OCI-LY1 (cell line): Measurements from ENCODE around the gene CLCN6.

Source experiments
- EZH2 ChIP-seq: fragments of 200-600 bp; sonication (generic), shearing (Covaris generic); IDR thresholded peaks from 2 replicates; pipeline ENCODE4 v1.8.0; 2017; ENCODE audit warnings: borderline replicate concordance, mixed run types, mild to moderate bottlenecking, antibody characterized with exemption, low read length, moderate library complexity, mixed read lengths
- TF ChIP-seq, protein P1 (sequence below): fragments of 200-600 bp; sonication (generic), shearing (Covaris generic); IDR thresholded peaks from 2 replicates; pipeline ENCODE4 v1.5.1; 2017; ENCODE audit warnings: mild to moderate bottlenecking, antibody characterized with exemption, low read length, moderate library complexity, mixed read lengths

DNA sequence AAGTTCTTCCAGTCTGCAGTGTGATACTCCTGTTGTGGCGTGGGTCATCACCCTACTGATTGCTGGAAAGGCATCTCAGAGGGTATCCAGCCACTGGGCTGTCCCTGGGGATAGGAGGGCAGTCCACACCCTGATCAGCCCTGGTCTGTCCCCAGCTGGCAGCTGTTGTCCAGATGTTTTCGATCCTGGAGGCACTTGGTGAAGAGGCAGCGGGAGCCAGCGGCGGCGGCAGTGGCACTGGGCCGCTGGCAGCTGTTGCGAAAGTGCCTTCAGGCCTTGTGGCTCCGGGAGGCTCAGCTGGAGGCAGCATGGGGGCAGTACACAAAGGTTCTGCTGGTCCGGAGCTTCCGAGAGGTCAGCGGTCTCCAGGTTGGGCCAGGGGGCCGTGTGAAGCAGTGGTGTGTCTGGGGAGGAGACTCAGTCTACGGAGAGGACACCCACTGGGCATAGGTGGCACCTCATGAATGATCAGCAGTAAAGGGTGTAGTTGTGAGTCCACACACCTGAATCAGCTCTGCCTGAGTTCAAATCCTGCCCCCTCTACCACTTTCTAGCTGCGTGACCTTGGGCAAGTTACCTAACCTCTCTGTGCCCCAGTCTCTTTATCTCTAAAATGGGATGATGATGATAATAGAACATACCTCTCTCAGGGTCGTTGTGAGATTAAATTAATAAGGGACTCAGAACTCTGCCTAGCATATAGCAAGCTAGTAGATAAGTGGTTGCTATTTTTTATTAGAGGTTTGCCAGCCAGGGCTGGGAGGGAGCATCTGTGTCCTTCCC lies 37.9 kb upstream of the CLCN6 start:
- TF ChIP-seq EZH2, result no peak
- TF ChIP-seq, protein P1, sequence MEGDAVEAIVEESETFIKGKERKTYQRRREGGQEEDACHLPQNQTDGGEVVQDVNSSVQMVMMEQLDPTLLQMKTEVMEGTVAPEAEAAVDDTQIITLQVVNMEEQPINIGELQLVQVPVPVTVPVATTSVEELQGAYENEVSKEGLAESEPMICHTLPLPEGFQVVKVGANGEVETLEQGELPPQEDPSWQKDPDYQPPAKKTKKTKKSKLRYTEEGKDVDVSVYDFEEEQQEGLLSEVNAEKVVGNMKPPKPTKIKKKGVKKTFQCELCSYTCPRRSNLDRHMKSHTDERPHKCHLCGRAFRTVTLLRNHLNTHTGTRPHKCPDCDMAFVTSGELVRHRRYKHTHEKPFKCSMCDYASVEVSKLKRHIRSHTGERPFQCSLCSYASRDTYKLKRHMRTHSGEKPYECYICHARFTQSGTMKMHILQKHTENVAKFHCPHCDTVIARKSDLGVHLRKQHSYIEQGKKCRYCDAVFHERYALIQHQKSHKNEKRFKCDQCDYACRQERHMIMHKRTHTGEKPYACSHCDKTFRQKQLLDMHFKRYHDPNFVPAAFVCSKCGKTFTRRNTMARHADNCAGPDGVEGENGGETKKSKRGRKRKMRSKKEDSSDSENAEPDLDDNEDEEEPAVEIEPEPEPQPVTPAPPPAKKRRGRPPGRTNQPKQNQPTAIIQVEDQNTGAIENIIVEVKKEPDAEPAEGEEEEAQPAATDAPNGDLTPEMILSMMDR, result no peak
